CD4-positive, CD25-positive, alpha-beta regulatory T cell (primary cell): ENCODE measurements around the gene PEAK1. TPM values are rescaled to one million over a fixed set of nuclear protein-coding genes. Genes with fewer than 3 reads are reported as not detected.

Experiments
- ATAC-seq, 2 donors: fragments of 150-1000 bp; cut with Tn5 transposase; one replicate each; pipeline ENCODE4 v1.10.0; 2021; ENCODE audit warnings: low read depth in 2 of 2, moderate number of reproducible peaks in 2 of 2, moderate library complexity in 1 of 2
- DNase-seq, 3 donors: peaks; one replicate each; pipeline versions ENCODE4 v3.0.0 to v3.0.0-alpha.2; 2012 to 2022; ENCODE audit warnings: mixed read lengths in 1 of 3
- H3K27ac ChIP-seq: one replicate; pipeline ENCODE4 v1.7.0; 2013; ENCODE audit warnings: mild to moderate bottlenecking, low read length; ENCODE audit not compliant: insufficient read depth, poor library complexity, severe bottlenecking
- H3K27me3 ChIP-seq: one replicate; pipeline ENCODE4 v1.7.0; 2013; ENCODE audit warnings: low read length; ENCODE audit not compliant: control insufficient read depth, insufficient read depth
- H3K36me3 ChIP-seq: one replicate; pipeline ENCODE4 v1.7.0; 2013; ENCODE audit warnings: mild to moderate bottlenecking, low read length, moderate library complexity; ENCODE audit not compliant: control insufficient read depth, insufficient read depth
- H3K4me1 ChIP-seq: 2 replicates; pipeline ENCODE4 v1.7.0; 2013; ENCODE audit warnings: mild to moderate bottlenecking, low read length; ENCODE audit not compliant: insufficient read depth, control insufficient read depth, poor library complexity, severe bottlenecking
- H3K4me3 ChIP-seq: one replicate; pipeline ENCODE4 v1.7.0; 2013; ENCODE audit warnings: low read depth, mild to moderate bottlenecking, low read length, moderate library complexity
- H3K9me3 ChIP-seq, 2 experiments: 1 replicate in 1 of 2; 2 replicates in 1 of 2; pipeline ENCODE4 v1.7.0; 2013; ENCODE audit warnings: low read length in 2 of 2, mild to moderate bottlenecking in 1 of 2, moderate library complexity in 1 of 2; ENCODE audit not compliant: control insufficient read depth in 2 of 2
- H3K27ac Mint-ChIP-seq, 3 donors: one replicate each; pipeline ENCODE4 v1.8.0; 2020 to 2022; ENCODE audit warnings: mild to moderate bottlenecking in 3 of 3, mixed read lengths in 3 of 3, moderate library complexity in 2 of 3
- H3K27me3 Mint-ChIP-seq: one replicate; pipeline ENCODE4 v1.8.0; 2022; ENCODE audit warnings: mild to moderate bottlenecking, mixed read lengths
- H3K36me3 Mint-ChIP-seq: one replicate; pipeline ENCODE4 v1.8.0; 2020; ENCODE audit warnings: mixed read lengths
- H3K4me1 Mint-ChIP-seq, 4 donors: one replicate each; pipeline ENCODE4 v1.8.0; 2020 to 2022; ENCODE audit warnings: mixed read lengths in 4 of 4, mild to moderate bottlenecking in 1 of 4
- H3K4me3 Mint-ChIP-seq, 4 donors: one replicate each; pipeline ENCODE4 v1.8.0; 2020 to 2022; ENCODE audit warnings: mild to moderate bottlenecking in 4 of 4, mixed read lengths in 4 of 4, moderate library complexity in 3 of 4
- H3K9me3 Mint-ChIP-seq, 7 donors: one replicate each; pipeline ENCODE4 v1.8.0; 2020 to 2022; ENCODE audit warnings: mixed read lengths in 7 of 7, mild to moderate bottlenecking in 3 of 7, moderate library complexity in 2 of 7
- polyA plus RNA-seq, 4 donors: library from polyadenylated mRNA; unstranded; fragments of 300-500 nt; fragmentation: Illumina TruSeq; gene quantifications; one replicate each; pipeline ENCODE4 v1.2.3, GENCODE V29; 2021
- total RNA-seq: library from RNA; stranded (reverse); gene quantifications from one replicate; pipeline ENCODE4 v1.2.3, GENCODE V29; 2022

PEAK1 gene
- total and polyA plus RNA-seq, 5 donors from 2014 or later: 0.15 to 9.6 (median 1.1) TPM

DNA sequence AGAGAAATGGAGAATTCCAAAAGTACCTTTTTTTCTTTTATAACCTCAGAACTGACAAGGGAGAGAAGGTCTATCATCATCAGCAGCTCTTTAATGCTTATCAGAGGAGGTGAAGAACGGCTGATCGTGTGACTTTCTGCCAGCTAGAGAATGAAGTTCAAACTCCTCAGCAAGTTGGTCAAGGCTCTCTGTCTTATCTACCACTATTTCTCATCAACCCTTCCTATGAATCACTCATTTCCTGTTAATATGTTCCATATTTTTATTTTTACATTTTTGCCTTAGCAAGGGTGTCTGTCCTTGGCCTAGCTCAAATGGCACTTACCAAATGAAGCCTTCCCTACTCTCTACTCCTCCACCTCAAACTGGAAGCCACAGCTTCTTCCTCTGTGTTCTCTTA, 275.9 kb downstream of the PEAK1 start:
- Histone ChIP-seq H3K4me1 (no peaks in the 10 kb centered on the region), H3K4me3 (no peak overlapping the region), H3K27ac (no peak overlapping the region), H3K27me3 (no peaks in the 10 kb centered on the region), H3K36me3 (no peaks in the 10 kb centered on the region), H3K9me3 (peaks cover 7 to 10% of the 10 kb centered on the region in 2 experiments)
- DNase-seq (no peak), ATAC-seq (no peak)
- Mint-ChIP-seq H3K27ac (no peak overlapping the region), H3K36me3 (peaks cover 25% of the 10 kb centered on the region), H3K9me3 (peaks cover 0 to 21% (median 3%) of the 10 kb centered on the region in 7 donors), H3K4me1 (no peaks in the 10 kb centered on the region), H3K4me3 (no peak overlapping the region), H3K27me3 (no peaks in the 10 kb centered on the region)

DNA sequence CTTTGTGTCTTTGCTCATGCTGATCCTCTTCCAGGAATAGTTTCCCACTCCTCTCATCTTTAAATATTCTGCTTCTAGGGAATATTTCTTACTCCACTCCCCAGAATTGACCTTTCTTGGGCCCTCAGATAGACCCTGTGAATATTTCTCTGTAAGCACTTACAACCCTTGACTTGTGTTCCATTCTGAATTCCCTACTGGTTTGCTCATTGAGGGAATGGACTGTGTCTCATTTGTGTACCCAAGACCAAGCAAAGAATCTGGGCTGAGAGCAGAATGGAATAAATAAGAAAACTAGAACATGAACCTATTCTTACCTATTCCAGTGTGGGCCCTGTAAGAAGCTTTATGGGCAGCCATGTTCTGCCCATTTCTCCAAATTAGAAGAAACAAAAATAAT, 276.3 kb downstream of the PEAK1 start:
- DNase-seq (no peak), ATAC-seq (no peak)
- Histone ChIP-seq H3K4me1 (no peaks in the 10 kb centered on the region), H3K27ac (no peak overlapping the region), H3K36me3 (no peaks in the 10 kb centered on the region), H3K9me3 (peaks cover 7 to 10% of the 10 kb centered on the region in 2 experiments), H3K27me3 (no peaks in the 10 kb centered on the region), H3K4me3 (no peak overlapping the region)
- no peaks in the 10 kb centered on the region for H3K27me3 Mint-ChIP-seq
- H3K4me1 Mint-ChIP-seq: no peaks in the 10 kb centered on the region
- H3K4me3 Mint-ChIP-seq: no peak overlapping the region
- no peak overlapping the region for H3K27ac Mint-ChIP-seq
- peaks cover 25% of the 10 kb centered on the region for H3K36me3 Mint-ChIP-seq
- H3K9me3 Mint-ChIP-seq: peaks cover 0 to 21% (median 3%) of the 10 kb centered on the region in 7 donors

DNA sequence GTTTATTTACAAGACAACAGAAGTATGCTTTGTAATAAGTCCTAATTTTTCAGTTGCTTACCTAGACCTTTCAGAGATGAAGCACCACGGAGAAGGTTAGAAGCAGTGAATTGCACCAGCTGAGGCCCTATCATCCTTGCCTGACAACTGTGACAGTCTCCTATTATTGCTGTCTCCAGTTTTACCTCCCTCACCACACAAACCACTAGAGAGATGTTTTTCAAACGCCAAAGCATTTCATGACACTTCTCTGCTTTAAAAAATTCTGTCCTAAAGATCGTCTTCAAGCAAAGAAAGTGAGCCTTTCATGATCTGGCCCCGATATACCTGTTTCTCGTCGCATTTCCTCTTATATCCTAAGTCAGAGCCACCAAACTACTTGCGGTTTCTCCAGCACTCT, 276.7 kb downstream of the PEAK1 start:
- peaks cover 0 to 21% (median 3%) of the 10 kb centered on the region in 7 donors for H3K9me3 Mint-ChIP-seq
- no peaks in the 10 kb centered on the region for H3K27me3 ChIP-seq
- H3K27ac Mint-ChIP-seq: no peak overlapping the region
- H3K4me3 Mint-ChIP-seq: no peak overlapping the region
- ATAC-seq (no peak), DNase-seq (no peak)
- no peaks in the 10 kb centered on the region for H3K36me3 ChIP-seq
- H3K4me3 ChIP-seq: no peak overlapping the region
- H3K9me3 ChIP-seq: peaks cover 7 to 10% of the 10 kb centered on the region in 2 experiments
- no peak overlapping the region for H3K27ac ChIP-seq
- H3K27me3 Mint-ChIP-seq: no peaks in the 10 kb centered on the region
- H3K36me3 Mint-ChIP-seq: peaks cover 25% of the 10 kb centered on the region
- H3K4me1 ChIP-seq: no peaks in the 10 kb centered on the region
- no peaks in the 10 kb centered on the region for H3K4me1 Mint-ChIP-seq

DNA sequence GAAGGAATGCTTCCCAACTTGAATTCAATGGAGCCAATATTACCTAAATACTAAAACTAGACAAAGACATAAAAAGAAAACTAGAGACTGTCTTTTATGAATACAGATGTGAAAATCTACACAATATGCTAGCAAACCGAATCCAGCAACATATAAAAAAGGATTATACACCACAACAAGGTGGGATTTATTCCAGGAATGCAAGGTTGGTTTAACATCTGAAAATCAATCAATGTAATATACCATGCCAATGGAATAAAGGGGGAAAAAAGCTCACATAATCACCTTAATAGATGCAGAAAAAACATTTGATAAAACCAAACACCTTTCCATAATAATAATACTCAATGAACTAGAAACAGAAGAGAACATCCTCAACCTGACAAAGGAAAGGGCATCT, 279.7 kb downstream of the PEAK1 start:
- Histone ChIP-seq H3K4me1 (no peaks in the 10 kb centered on the region), H3K36me3 (no peaks in the 10 kb centered on the region), H3K27me3 (no peaks in the 10 kb centered on the region), H3K9me3 (peaks cover 7 to 10% of the 10 kb centered on the region in 2 experiments), H3K27ac (no peak overlapping the region), H3K4me3 (no peak overlapping the region)
- peaks cover 30% of the 10 kb centered on the region for H3K36me3 Mint-ChIP-seq
- H3K4me1 Mint-ChIP-seq: peaks cover 0 to 3% (median 0%) of the 10 kb centered on the region in 4 donors
- H3K27me3 Mint-ChIP-seq: no peaks in the 10 kb centered on the region
- no peak overlapping the region for H3K4me3 Mint-ChIP-seq
- no peak overlapping the region for H3K27ac Mint-ChIP-seq
- no peak for DNase-seq
- no peak for ATAC-seq
- peaks cover 0 to 21% (median 6%) of the 10 kb centered on the region in 7 donors for H3K9me3 Mint-ChIP-seq

DNA sequence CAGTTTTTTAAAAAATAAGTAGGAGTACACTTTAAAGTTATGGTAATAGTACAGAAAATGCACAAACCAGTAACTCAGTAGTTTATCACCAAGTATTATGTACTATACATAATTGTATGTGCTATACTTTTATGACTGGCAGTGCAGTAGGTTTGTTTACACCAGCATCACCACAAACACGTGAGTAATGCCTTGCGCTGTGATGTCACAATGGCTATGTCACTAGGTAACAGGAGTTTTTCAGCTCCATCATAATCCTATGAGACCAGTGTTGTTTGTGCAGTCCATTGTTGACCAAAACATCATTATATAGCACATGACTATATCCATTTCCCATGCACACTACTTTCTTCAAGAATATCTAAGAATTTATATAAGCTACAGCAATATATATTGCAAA, 280.6 kb downstream of the PEAK1 start:
- Histone ChIP-seq H3K4me3 (no peak overlapping the region), H3K4me1 (no peaks in the 10 kb centered on the region), H3K9me3 (peaks cover 7 to 10% of the 10 kb centered on the region in 2 experiments), H3K27me3 (no peaks in the 10 kb centered on the region), H3K27ac (no peak overlapping the region), H3K36me3 (no peaks in the 10 kb centered on the region)
- DNase-seq (no peak), ATAC-seq (no peak)
- no peak overlapping the region for H3K4me3 Mint-ChIP-seq
- no peak overlapping the region for H3K27ac Mint-ChIP-seq
- H3K4me1 Mint-ChIP-seq: peaks cover 0 to 3% (median 0%) of the 10 kb centered on the region in 4 donors
- no peaks in the 10 kb centered on the region for H3K27me3 Mint-ChIP-seq
- peaks cover 0 to 21% (median 6%) of the 10 kb centered on the region in 7 donors for H3K9me3 Mint-ChIP-seq
- H3K36me3 Mint-ChIP-seq: peaks cover 30% of the 10 kb centered on the region

DNA sequence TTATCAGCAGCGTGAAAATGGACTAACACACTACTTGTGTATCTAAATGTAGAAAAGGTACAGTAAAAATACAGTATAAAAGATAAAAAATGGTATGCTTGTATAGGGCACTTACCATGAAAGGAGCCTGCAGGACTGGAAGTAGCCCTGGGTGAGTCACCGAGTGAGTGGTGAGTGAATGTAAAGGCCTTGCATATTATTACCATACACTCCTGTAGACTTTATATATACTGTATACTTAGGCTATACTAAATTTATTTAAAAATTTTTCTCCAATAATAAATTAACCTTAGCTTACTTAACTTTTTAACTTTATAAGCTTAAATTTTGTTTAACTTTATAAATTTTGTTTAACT, 281.8 kb downstream of the PEAK1 start:
- Mint-ChIP-seq H3K4me3 (no peak overlapping the region), H3K36me3 (peaks cover 28% of the 10 kb centered on the region)
- H3K4me3 ChIP-seq: no peak overlapping the region

DNA sequence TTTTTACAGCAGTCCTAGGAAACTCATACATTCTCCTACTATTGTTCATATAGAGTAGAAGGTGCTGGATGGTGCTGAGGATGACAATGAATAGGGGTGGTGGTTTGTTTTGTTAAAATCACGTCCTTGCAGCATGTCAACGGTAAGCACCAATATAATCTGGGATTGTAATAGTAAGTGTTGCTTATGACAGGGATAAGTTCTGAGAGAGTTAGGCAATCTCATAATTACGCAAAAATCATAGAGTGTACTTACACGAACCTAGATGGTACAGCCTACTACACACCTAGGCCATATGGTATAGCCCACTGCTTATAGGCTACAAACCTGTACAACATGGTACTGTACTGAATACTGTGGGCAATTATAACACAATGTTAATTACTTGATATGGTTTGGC, 284.7 kb downstream of the PEAK1 start:
- no peaks in the 10 kb centered on the region for H3K4me1 ChIP-seq
- no peaks in the 10 kb centered on the region for H3K36me3 ChIP-seq
- H3K4me3 ChIP-seq: no peak overlapping the region
- H3K27ac ChIP-seq: no peak overlapping the region
- H3K4me1 Mint-ChIP-seq: peaks cover 0 to 3% (median 0%) of the 10 kb centered on the region in 4 donors
- no peak overlapping the region for H3K4me3 Mint-ChIP-seq
- ATAC-seq (no peak), DNase-seq (no peak)
- H3K27ac Mint-ChIP-seq: no peak overlapping the region
- H3K27me3 ChIP-seq: no peaks in the 10 kb centered on the region
- peaks cover 0 to 6% (median 0%) of the 10 kb centered on the region in 7 donors for H3K9me3 Mint-ChIP-seq
- peaks cover 12% of the 10 kb centered on the region for H3K36me3 Mint-ChIP-seq
- H3K9me3 ChIP-seq: peaks cover 0 to 7% of the 10 kb centered on the region in 2 experiments
- H3K27me3 Mint-ChIP-seq: no peaks in the 10 kb centered on the region

More for the DNA sequence above, 281.8 kb downstream of the PEAK1 start:
- DNase-seq (no peak), ATAC-seq (no peak)
- Histone ChIP-seq H3K4me1 (no peaks in the 10 kb centered on the region), H3K9me3 (peaks cover 7 to 10% of the 10 kb centered on the region in 2 experiments), H3K36me3 (no peaks in the 10 kb centered on the region), H3K27ac (no peak overlapping the region), H3K27me3 (no peaks in the 10 kb centered on the region)
- H3K9me3 Mint-ChIP-seq: peaks cover 0 to 21% (median 4%) of the 10 kb centered on the region in 7 donors
- peaks cover 0 to 3% (median 0%) of the 10 kb centered on the region in 4 donors for H3K4me1 Mint-ChIP-seq
- no peak overlapping the region for H3K27ac Mint-ChIP-seq
- no peaks in the 10 kb centered on the region for H3K27me3 Mint-ChIP-seq

DNA sequence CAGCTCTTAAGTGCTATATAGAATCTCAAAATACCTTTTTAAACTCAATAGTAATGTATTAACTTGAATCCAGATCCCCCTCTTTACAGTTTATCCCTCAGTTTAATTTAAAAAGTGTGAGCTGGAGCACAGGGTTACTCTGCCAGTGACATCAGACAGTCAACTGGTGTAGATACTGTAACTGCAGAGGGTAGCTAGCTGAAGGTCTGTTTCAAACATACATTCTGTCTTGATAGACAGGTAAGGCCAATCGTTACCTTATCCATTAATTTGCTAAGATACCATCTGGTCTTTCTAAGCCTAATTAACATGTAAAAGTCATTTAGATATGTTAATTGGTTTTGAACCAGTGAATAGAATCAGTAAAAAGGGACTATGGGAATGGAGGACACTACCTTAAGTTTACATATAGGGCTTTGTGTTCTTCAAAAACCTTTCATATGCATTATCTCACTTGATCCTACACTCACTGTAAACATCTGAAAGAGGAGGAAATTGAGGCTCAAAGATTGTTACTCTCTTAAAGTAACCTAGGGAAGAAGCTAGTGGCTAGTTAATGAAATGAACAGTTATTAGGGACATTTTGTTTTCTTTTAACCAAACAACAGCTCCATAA, 289.5 kb downstream of the PEAK1 start:
- H3K9me3 ChIP-seq: no peaks in the 10 kb centered on the region
- ATAC-seq (no peak), DNase-seq (no peak)
- no peaks in the 10 kb centered on the region for H3K4me1 ChIP-seq
- no peaks in the 10 kb centered on the region for H3K27me3 ChIP-seq
- H3K4me3 ChIP-seq: no peak overlapping the region
- Mint-ChIP-seq H3K27ac (no peak overlapping the region), H3K36me3 (peaks cover 8% of the 10 kb centered on the region), H3K4me1 (no peaks in the 10 kb centered on the region), H3K9me3 (no peaks in the 10 kb centered on the region), H3K27me3 (no peaks in the 10 kb centered on the region), H3K4me3 (no peak overlapping the region)
- no peaks in the 10 kb centered on the region for H3K36me3 ChIP-seq
- H3K27ac ChIP-seq: no peak overlapping the region
